Prostate gland (tissue), 2 donors: ENCODE data around the gene ZNF491.

Experiments
- POLR2AphosphoS5 ChIP-seq: sonication (generic); formaldehyde crosslinking; IDR thresholded peaks from one replicate; pipeline ENCODE4 v1.6.1; 2017; ENCODE audit warnings: antibody characterized with exemption
- TF ChIP-seq, protein P1 (sequence below), 4 experiments: fragments of 200-600 bp in 2 of 4; fragments of 450-650 bp in 2 of 4; sonication (generic) in 2 of 4; IDR thresholded peaks; 1 replicate in 3 of 4; 2 replicates in 1 of 4; pipeline ENCODE4 v1.5.1; 2016 to 2019; ENCODE audit warnings: antibody characterized with exemption in 4 of 4, mild to moderate bottlenecking in 2 of 4, moderate library complexity in 2 of 4

DNA sequence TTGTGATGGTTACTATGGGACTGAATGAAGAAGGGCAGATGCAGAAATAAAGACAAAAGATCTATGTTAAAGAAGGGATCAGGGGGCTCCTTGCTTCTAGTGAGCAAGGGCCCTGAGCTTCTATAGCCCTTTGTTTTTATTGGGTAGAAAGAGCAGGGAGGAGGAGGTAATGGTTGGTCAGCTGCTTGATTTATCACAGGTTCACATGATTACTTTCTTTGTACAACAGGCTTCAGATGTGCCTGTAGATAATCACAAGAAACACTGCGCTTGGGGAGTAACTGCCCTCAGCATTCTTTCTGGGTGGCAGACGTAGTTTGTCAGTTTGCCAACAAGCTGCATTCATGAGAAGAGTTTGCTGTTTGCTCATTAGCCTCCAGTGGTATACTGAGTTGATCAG, 45.4 kb downstream of the ZNF491 start:
- TF ChIP-seq, protein P1, sequence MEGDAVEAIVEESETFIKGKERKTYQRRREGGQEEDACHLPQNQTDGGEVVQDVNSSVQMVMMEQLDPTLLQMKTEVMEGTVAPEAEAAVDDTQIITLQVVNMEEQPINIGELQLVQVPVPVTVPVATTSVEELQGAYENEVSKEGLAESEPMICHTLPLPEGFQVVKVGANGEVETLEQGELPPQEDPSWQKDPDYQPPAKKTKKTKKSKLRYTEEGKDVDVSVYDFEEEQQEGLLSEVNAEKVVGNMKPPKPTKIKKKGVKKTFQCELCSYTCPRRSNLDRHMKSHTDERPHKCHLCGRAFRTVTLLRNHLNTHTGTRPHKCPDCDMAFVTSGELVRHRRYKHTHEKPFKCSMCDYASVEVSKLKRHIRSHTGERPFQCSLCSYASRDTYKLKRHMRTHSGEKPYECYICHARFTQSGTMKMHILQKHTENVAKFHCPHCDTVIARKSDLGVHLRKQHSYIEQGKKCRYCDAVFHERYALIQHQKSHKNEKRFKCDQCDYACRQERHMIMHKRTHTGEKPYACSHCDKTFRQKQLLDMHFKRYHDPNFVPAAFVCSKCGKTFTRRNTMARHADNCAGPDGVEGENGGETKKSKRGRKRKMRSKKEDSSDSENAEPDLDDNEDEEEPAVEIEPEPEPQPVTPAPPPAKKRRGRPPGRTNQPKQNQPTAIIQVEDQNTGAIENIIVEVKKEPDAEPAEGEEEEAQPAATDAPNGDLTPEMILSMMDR (IDR thresholded peaks at IDR 0.05), result no peak
- TF ChIP-seq POLR2AphosphoS5, result peak; percentile 67
